Parathyroid adenoma (tissue), 2 donors: ENCODE results near the gene ITM2C.

Source experiments
- H2AFZ ChIP-seq: fragments of 300-600 bp; sonication (generic); one replicate; pipeline ENCODE4 v1.7.0; 2017; ENCODE audit warnings: antibody characterized with exemption, mild to moderate bottlenecking
- H3K27ac ChIP-seq: fragments of 300-600 bp; sonication (generic); one replicate; pipeline ENCODE4 v1.7.0; 2017
- H3K27me3 ChIP-seq: fragments of 300-600 bp; sonication (generic); one replicate; pipeline ENCODE4 v1.7.0; 2017; ENCODE audit warnings: low read length; ENCODE audit not compliant: control insufficient read depth, insufficient read depth
- H3K36me3 ChIP-seq: fragments of 300-600 bp; sonication (generic); one replicate; pipeline ENCODE4 v1.7.0; 2017; ENCODE audit warnings: low read length; ENCODE audit not compliant: control insufficient read depth, insufficient read depth
- H3K4me1 ChIP-seq: fragments of 300-600 bp; sonication (generic); one replicate; pipeline ENCODE4 v1.7.0; 2017; ENCODE audit warnings: control low read depth
- H3K4me2 ChIP-seq: fragments of 300-600 bp; sonication (generic); one replicate; pipeline ENCODE4 v1.7.0; 2017; ENCODE audit warnings: low read length
- H3K4me3 ChIP-seq: fragments of 300-600 bp; sonication (generic); one replicate; pipeline ENCODE4 v1.7.0; 2017; ENCODE audit warnings: low read depth, low read length
- H3K79me2 ChIP-seq: fragments of 300-600 bp; sonication (generic); one replicate; pipeline ENCODE4 v1.7.0; 2017; ENCODE audit warnings: control low read depth
- H3K9ac ChIP-seq: fragments of 300-600 bp; sonication (generic); one replicate; pipeline ENCODE4 v1.7.0; 2017; ENCODE audit warnings: mild to moderate bottlenecking
- H3K9me3 ChIP-seq: fragments of 300-600 bp; sonication (generic); one replicate; pipeline ENCODE4 v1.7.0; 2017; ENCODE audit warnings: low read length; ENCODE audit not compliant: control insufficient read depth
- CTCF ChIP-seq: fragments of 300-600 bp; sonication (generic); IDR thresholded peaks from one replicate; pipeline ENCODE4 v1.7.0; 2017; ENCODE audit warnings: antibody characterized with exemption, mild to moderate bottlenecking
- donor health status: primary hyperparathyroidism.

The ITM2C gene

GRCh38 chr2:230922951-230923717 lies 58.4 kb downstream of the ITM2C start:
- no peak overlapping the region for H3K4me2 ChIP-seq
- H3K27ac ChIP-seq, result no peak overlapping the region
- H3K4me1 ChIP-seq, result no peaks in the 10 kb centered on the region
- H3K36me3 ChIP-seq, result no peaks in the 10 kb centered on the region
- no peak overlapping the region for H3K9ac ChIP-seq
- H2AFZ ChIP-seq, result no peak overlapping the region
- H3K79me2 ChIP-seq, result no peaks in the 10 kb centered on the region
- no peaks in the 10 kb centered on the region for H3K27me3 ChIP-seq
- H3K9me3 ChIP-seq, result no peaks in the 10 kb centered on the region
- no peak overlapping the region for H3K4me3 ChIP-seq
- TF ChIP-seq CTCF, result no peak

- TF ChIP-seq CTCF, result no peak
- no peaks in the 10 kb centered on the region for H3K27me3 ChIP-seq
Observed at GRCh38 chr2:230924092-230924469, 59.3 kb downstream of the ITM2C start.

DNA sequence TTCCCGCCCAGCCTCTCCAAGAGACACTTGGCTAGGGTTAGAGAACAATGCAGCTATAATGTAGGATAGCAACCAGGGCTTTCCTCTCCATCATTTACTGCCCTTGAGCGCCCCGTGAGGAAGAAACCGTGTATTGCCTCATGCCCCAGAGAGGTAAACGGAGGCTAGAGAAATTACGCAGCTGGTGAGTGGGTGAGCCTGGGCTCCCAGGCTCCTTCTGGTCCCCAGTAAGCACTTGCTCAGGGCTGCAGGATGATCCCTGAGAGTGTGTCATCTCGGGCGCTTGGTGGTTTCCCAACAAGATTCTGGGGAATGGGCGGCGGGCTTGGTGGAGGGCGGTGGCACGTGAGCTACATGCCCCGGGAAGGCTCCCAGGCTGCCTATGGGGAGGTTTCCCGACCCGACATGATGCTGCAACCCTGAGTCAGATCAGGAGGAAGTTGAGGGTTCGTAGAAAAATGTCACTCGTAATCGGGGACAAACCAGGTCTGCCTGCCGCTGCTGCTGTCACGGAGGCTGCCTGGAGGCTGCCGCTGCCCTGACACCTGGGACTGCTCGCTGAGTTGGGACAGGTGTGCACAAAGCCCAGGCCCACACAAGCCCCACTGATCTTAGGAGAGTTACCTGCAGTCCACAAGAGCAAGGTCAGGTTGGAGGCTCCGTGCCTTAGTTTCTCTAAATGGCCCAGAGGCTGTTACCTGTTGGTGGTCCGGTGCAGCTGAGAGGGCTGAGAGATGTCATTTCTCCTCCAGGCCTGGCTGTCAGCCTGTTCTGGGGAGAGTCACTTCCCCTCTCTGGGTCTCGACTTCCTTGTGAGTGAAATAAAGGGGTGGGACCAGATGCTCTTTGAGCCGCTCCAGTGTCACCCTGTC lies 60.0 kb downstream of the ITM2C start, which contains the start of gene GPR55:
GPR55 (minus strand) TSS at position 773 of the 872 bp plus-strand sequence. CDS start 14,280 bp downstream, outside the sequence.
- H3K4me3 ChIP-seq, result no peak within 1 kb of the TSS

More at GRCh38 chr2:230924092-230924469, 59.3 kb downstream of the ITM2C start:
- H3K9ac ChIP-seq, result no peak overlapping the region
- no peak overlapping the region for H3K27ac ChIP-seq
- H2AFZ ChIP-seq, result no peak overlapping the region
- no peaks in the 10 kb centered on the region for H3K36me3 ChIP-seq
- no peaks in the 10 kb centered on the region for H3K4me1 ChIP-seq
- no peak overlapping the region for H3K4me2 ChIP-seq
- no peak overlapping the region for H3K4me3 ChIP-seq
- H3K9me3 ChIP-seq, result no peaks in the 10 kb centered on the region
- no peaks in the 10 kb centered on the region for H3K79me2 ChIP-seq

DNA sequence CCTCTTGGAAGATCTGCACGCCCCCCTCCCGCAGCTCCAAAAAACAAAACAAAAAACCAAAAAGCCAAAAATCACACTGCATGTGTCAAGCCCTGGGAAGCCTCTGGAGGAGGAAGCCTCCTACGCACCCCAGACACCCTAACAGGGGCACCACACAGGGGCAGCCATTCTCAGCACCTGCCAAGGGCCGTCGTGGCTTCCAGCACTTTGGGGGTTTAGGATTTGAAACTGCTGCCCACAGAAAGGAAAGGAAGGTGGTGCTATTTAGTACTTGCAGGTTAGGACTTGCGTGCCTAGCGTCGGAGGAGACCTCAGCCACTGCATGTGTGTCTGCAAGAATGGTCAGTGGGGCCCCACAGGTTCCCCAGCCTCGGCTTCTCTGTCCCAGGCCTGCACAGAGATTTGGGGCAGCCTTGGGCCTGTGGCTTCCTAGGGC lies 60.7 kb downstream of the ITM2C start:
- Histone ChIP-seq H3K9me3 (no peaks in the 10 kb centered on the region), H3K79me2 (no peaks in the 10 kb centered on the region), H3K9ac (no peak overlapping the region), H3K27me3 (no peaks in the 10 kb centered on the region), H3K4me3 (no peak overlapping the region), H3K27ac (no peak overlapping the region), H2AFZ (no peak overlapping the region), H3K36me3 (no peaks in the 10 kb centered on the region), H3K4me2 (no peak overlapping the region), H3K4me1 (no peaks in the 10 kb centered on the region)
- TF ChIP-seq CTCF, result no peak

More for the DNA sequence above, 60.0 kb downstream of the ITM2C start, which contains the start of gene GPR55:
- Histone ChIP-seq H3K27ac (no peak within 1 kb of the TSS), H2AFZ (no peak within 1 kb of the TSS), H3K79me2 (no peaks in the 10 kb centered on the region), H3K4me2 (no peak within 1 kb of the TSS), H3K9me3 (no peaks in the 10 kb centered on the region), H3K27me3 (no peaks in the 10 kb centered on the region), H3K9ac (no peak within 1 kb of the TSS), H3K36me3 (no peaks in the 10 kb centered on the region), H3K4me1 (no peaks in the 10 kb centered on the region)
- no peak for TF ChIP-seq CTCF
